GM12875 (cell line): ENCODE data around the gene SSBP3.

Experiments used
- H3K4me3 ChIP-seq: one replicate; pipeline ENCODE4 v1.5.1; 2011; ENCODE audit warnings: low read depth, low read length, control low read depth
- CTCF ChIP-seq: IDR thresholded peaks from 2 replicates; pipeline ENCODE4 v1.5.1; 2011; ENCODE audit warnings: low read depth, mild to moderate bottlenecking, control low read depth, inconsistent platforms, low read length, moderate library complexity, borderline replicate concordance; ENCODE audit not compliant: insufficient read depth

The SSBP3 gene

GRCh38 chr1:54342288-54342687, 63.9 kb downstream of the SSBP3 start:
- no peak overlapping the region for H3K4me3 ChIP-seq
- TF ChIP-seq CTCF = no peak

- H3K4me3 ChIP-seq = no peak overlapping the region
- no peak for TF ChIP-seq CTCF
Observed at GRCh38 chr1:54341763-54342162, 64.4 kb downstream of the SSBP3 start.

GRCh38 chr1:54340878-54341277, 65.3 kb downstream of the SSBP3 start:
- no peak for TF ChIP-seq CTCF

GRCh38 chr1:54340434-54340833, 65.8 kb downstream of the SSBP3 start:
- TF ChIP-seq CTCF = no peak
- no peak overlapping the region for H3K4me3 ChIP-seq

More at GRCh38 chr1:54340878-54341277, 65.3 kb downstream of the SSBP3 start:
- H3K4me3 ChIP-seq = no peak overlapping the region

- no peak for TF ChIP-seq CTCF
- H3K4me3 ChIP-seq = no peak overlapping the region
Observed at GRCh38 chr1:54339126-54339525, 67.1 kb downstream of the SSBP3 start.

- H3K4me3 ChIP-seq = no peak overlapping the region
- TF ChIP-seq CTCF = no peak
Observed at GRCh38 chr1:54338464-54338863, 67.7 kb downstream of the SSBP3 start.

GRCh38 chr1:54337928-54338327, 68.3 kb downstream of the SSBP3 start:
- H3K4me3 ChIP-seq = no peak overlapping the region
- TF ChIP-seq CTCF = no peak
